ENCODE measurements around the gene SPOP.

SPOP gene

GRCh38 chr17:49582789-49583188, 95.1 kb downstream of the SPOP start:
- DNase-seq, result no peak

- DNase-seq, result no peak
Observed at GRCh38 chr17:49582055-49582722, 95.7 kb downstream of the SPOP start.

GRCh38 chr17:49581648-49581998, 96.3 kb downstream of the SPOP start:
- no peak for DNase-seq

- DNase-seq, result no peak
Observed at GRCh38 chr17:49580981-49581647, 96.8 kb downstream of the SPOP start.

DNA sequence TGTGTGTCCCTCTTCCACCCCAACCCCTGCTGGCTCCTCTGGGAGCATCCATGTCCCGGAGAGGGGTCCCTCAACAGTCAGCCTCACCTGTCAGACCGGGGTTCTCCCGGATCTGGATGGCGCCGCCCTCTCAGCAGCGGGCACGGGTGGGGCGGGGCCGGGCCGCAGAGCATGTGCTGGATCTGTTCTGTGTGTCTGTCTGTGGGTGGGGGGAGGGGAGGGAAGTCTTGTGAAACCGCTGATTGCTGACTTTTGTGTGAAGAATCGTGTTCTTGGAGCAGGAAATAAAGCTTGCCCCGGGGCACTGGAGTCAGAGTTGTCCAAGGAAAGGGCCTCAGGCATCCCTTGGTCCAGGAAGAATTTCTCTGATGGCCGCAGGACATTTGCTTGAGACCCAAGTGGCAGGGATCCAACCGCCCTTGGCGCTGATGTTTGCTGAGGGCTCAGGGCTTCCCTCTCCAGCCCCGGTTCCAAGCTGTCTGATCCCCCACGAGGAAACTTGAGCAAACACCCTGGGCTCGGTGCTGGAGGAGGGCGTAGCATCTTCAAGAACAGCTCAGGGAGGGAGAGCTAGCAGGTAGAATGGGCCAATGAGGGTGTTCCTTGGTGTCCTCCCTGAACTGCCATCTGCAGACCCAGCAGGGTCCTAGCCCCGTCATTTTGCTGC, 97.7 kb downstream of the SPOP start:
- DNase-seq, result no peak

DNA sequence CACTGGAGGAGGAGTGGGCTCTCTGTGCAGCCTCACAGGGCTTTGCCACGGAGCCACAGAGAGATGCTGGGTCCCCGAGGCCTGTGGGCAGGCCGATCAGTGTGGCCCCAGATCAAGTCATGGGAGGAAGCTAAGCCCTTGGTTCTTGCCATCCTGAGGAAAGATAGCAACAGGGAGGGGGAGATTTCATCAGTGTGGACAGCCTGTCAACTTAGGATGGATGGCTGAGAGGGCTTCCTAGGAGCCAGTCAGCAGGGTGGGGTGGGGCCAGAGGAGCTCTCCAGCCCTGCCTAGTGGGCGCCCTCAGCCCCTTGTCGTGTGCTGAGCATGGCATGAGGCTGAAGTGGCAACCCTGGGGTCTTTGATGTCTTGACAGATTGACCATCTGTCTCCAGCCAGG, 98.4 kb downstream of the SPOP start:
- DNase-seq, result no peak

DNA sequence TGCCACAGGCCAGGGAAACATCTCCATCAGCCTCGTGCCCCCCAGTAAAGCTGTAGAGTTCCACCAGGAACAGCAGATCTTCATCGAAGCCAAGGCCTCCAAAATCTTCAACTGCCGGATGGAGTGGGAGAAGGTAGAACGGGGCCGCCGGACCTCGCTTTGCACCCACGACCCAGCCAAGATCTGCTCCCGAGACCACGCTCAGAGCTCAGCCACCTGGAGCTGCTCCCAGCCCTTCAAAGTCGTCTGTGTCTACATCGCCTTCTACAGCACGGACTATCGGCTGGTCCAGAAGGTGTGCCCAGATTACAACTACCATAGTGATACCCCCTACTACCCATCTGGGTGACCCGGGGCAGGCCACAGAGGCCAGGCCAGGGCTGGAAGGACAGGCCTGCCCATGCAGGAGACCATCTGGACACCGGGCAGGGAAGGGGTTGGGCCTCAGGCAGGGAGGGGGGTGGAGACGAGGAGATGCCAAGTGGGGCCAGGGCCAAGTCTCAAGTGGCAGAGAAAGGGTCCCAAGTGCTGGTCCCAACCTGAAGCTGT, 98.9 kb downstream of the SPOP start:
- no peak for DNase-seq

DNA sequence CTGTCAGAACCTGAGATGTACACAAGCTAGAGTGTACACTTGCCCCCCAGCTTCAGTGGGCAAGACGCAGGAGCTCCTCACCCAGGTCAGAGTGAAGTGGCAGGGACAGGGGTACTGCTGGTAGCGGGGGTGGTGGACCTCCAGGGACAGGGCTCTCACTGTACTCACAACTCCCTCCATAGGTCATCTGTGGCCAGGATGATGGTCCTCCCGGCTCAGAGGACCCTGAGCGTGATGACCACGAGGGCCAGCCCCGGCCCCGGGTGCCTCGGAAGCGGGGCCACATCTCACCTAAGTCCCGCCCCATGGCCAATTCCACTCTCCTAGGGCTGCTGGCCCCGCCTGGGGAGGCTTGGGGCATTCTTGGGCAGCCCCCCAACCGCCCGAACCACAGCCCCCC, 99.5 kb downstream of the SPOP start:
- no peak for DNase-seq

- DNase-seq, result no peak
Observed at GRCh38 chr17:49577963-49578362, 99.9 kb downstream of the SPOP start.

GRCh38 chr17:49577650-49577934, 100.3 kb downstream of the SPOP start:
- no peak for DNase-seq

- DNase-seq, result no peak
Observed at GRCh38 chr17:49576917-49577649, 100.8 kb downstream of the SPOP start.

DNA sequence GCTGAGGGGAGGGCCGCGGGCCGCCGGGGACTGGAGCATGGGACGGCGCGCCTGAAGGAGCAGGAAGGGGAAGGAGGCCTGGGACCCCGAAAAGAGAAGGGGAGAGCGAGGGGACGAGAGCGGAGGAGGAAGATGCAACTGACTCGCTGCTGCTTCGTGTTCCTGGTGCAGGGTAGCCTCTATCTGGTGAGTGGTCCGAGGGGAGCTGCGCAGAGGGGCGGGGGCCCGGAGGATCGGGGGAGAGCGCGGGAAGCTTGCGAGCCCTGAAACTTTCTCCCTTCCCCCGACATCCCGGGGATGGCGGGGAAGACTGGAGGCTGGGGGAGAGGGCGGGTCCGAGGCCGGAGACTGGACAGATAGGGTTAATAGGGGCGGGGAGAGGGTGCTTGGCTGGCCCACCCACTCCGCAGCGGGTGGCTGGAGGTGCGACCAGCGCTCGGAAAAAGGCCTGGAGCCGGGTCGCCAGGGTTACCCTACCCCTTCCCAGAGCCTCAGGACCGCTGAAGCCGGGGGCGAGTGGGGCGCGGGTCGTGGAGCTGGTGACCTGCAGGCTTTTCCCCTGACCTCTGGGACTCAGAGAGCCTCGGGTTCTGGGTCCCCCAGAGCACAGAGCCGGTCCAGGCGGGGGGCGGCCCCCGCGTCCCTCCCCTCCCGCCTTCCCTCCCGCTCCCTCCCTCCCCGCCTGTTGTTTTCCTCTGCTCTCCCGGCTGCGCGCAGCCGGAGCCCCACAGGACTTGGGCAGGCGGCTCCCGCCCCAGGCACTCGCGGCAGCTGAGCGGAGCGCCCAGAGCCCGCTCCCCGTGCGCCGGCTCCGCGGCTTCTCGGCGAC, 101.6 kb downstream of the SPOP start:
- DNase-seq, result no peak

DNA sequence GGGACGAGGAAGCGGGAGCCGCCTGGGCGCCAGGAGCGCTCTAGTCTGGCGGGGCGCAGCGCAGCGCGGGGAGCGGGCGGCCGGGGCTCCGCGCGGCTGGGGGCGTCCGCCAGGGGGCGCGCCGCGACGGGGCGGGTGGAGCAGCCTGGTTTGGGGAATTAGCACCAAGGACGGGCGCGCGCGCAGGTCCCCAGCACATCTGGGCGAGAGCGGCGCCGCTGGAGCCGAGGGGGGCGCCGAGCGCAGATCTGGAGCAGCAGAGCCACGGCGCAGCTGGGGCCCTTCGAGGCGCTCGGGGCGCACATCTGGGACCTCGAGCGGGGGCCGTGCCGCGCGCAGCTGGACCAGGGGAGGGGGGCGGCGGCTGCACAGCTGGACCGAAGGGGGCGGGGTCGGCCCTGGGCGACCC, 102.2 kb downstream of the SPOP start, which contains the start of gene NXPH3:
Gene NXPH3 (plus strand): TSS at position 193 of the 409 bp plus-strand sequence. CDS start 349 bp downstream, outside the sequence.
- peak; percentile 48 to 50 for DNase-seq

DNA sequence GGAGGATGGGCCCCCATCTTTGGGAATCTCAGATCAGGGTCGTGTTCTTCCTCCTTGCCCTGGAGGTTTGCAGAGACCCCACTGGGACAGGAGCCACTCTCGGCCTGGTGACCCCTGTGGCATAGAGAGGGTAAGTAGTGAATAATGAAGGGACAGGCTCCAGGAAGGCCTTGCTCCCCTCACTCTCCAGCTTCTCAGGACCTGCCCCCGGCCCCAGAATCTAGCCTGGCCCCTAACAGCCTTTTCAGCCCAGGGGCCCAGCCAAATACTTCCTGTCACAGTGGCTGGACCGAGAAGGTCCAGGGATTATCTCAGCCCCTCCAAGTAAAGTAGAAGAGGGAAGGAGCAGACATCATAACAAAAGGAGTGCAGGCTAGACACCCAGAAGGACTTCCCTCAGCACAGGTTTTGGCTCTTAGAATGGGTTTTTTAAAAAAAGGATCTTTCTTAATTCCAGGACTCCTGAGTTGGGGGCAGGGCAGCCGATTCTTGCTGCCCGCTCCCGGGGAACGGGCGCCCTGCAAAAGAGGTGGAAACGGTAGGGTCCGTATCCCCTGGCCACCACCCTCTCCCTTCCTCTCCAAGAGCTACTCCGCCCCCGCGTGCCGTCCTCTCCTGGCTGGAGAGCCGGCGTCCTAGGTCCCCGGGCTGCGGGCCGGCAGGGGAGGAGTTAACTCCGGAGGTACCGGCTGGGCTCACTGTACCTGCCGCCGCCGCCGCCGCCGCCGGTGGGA, 102.8 kb downstream of the SPOP start:
- DNase-seq, result no peak

DNA sequence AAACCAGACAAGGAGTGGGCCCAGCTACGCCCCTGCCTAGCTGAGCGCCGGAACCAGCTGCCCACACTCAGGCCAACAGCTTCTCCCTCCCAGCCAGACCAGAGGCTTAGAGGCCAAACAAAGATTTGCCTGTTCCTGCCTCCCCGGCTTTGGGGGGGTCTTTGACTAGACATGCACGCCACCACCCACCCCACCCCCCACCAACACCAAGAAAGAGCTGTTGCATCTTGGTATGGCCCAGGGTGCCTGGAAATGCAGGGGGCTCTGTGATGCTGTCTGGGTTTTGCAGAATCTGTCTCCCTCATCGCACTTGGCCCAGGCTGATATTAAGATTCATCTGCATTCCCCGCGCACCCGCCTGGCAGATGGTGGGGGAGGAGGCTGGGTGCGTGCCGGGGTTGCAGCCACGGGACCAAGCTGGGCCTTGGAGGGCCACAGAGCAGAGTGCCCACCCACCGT, 103.5 kb downstream of the SPOP start:
- no peak for DNase-seq

- no peak for DNase-seq
Observed at GRCh38 chr17:49573510-49574322, 104.2 kb downstream of the SPOP start.

- no peak for DNase-seq
Observed at GRCh38 chr17:49572806-49573420, 105.0 kb downstream of the SPOP start.

DNA sequence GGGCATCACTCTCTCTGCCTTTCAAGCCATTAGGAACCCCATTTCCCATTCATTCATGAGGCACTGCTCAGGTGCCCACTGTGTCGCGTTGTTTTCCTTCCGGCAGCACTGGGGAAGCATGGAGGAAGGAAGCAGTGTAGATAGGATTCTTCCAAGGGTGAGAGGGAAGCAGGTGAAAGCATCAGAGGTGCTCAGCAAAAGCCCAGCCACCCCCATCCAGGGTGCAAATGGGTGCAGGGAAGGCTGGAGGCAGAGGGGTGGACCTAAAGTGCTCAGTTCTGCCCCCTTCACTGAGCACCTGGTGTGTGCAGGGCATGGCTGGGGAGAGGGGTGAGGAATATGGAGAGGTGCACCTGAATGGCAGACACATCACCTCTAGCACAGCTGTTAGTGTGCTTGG, 105.7 kb downstream of the SPOP start:
- no peak for DNase-seq

- DNase-seq, result no peak
Observed at GRCh38 chr17:49571764-49572163, 106.1 kb downstream of the SPOP start.

DNA sequence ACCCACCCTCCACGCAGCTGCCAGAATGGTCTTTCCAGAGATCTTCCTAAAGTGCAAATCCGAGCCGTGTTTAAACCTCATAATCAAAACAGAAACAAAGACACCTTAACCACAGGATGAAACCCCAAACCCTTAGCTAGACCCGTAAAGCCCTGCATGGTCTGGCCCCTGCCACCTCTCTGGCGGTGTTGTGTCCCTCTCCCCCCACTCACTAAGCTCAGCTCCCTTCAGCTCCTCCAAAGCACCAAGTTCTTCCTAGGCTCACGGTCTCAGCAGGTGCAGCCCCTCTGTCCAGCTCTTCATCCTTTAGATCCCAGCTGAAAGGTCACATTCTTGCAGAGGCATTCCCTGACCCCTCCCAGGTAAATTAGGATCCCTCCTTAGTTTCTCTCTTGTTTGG, 106.6 kb downstream of the SPOP start:
- no peak for DNase-seq

All from activated CD4-positive, alpha-beta T cell treated with anti-CD3 and anti-CD28 coated beads, Interleukin-2, amount 50 U/mL, for 4 hours (primary cell).